Renal pelvis (tissue), 4 donors: Measurements from ENCODE around the gene CSF3. TPM values are rescaled to one million over a fixed set of nuclear protein-coding genes. Genes with fewer than 3 reads are reported as not detected.

Experiments used
- DNase-seq: peaks from one replicate; pipeline ENCODE4 v3.0.0-alpha.2; 2013
- polyA plus RNA-seq, 3 donors: library from polyadenylated mRNA; unstranded; fragments of 120-200 nt; gene quantifications; one replicate each; pipeline ENCODE4 v1.2.1, GENCODE V29; 2013; ENCODE audit not compliant: insufficient read length in 3 of 3

CSF3 gene
- polyA plus RNA-seq, 3 donors = not detected

GRCh38 chr17:40060887-40061608 is 45.8 kb downstream of the CSF3 start:
- DNase-seq = no peak

- no peak for DNase-seq
These were observed 46.4 kb downstream of the CSF3 start for GRCh38 chr17:40061609-40062038.

- peak; percentile 58 for DNase-seq
These were observed 47.3 kb downstream of the CSF3 start, which contains the start of gene THRA for GRCh38 chr17:40062329-40063186. Gene THRA (plus strand): TSS chr17:40062965. CDS start chr17:40074489, 11,524 bp downstream.

GRCh38 chr17:40063187-40063771 is 48.0 kb downstream of the CSF3 start:
- DNase-seq = peak; percentile 37

- no peak for DNase-seq
These were observed 48.8 kb downstream of the CSF3 start for GRCh38 chr17:40063901-40064531.

- DNase-seq = no peak
These were observed 49.9 kb downstream of the CSF3 start for GRCh38 chr17:40064971-40065768.

GRCh38 chr17:40065769-40066510 is 50.7 kb downstream of the CSF3 start:
- no peak for DNase-seq

Other genes starting within 250 kb of the CSF3 start
- under 1 TPM; 0.23 to 0.33 (median 0.30) TPM for gene IKZF3, start 151.1 kb upstream of the CSF3 start, polyA plus RNA-seq
- gene ZPBP2, start 147.2 kb upstream of the CSF3 start, polyA plus RNA-seq = not detected
- gene GSDMB, start 96.8 kb upstream of the CSF3 start, polyA plus RNA-seq = 10 to 100 TPM; 10.7 to 29.9 (median 21.1) TPM
- gene ORMDL3, start 87.8 kb upstream of the CSF3 start, polyA plus RNA-seq = 100 to 1,000 TPM in 1 of 3 donors, 10 to 100 TPM in 2; 94.8 to 106 (median 96.6) TPM
- gene LRRC3C, start 87.7 kb upstream of the CSF3 start, polyA plus RNA-seq = not detected
- 1 to 10 TPM; 2.6 to 3.9 (median 2.7) TPM for gene GSDMA, start 52.4 kb upstream of the CSF3 start, polyA plus RNA-seq
- gene PSMD3, start 34.6 kb upstream of the CSF3 start, polyA plus RNA-seq = 100 to 1,000 TPM; 112 to 125 (median 121) TPM
- gene MED24, start 39.0 kb downstream of the CSF3 start, polyA plus RNA-seq = 100 to 1,000 TPM; 104 to 132 (median 124) TPM
- 10 to 100 TPM; 52.0 to 58.3 (median 55.5) TPM for gene THRA, start 47.5 kb downstream of the CSF3 start, polyA plus RNA-seq
- gene NR1D1, start 85.1 kb downstream of the CSF3 start, polyA plus RNA-seq = 1 to 10 TPM; 4.0 to 4.2 (median 4.1) TPM
- gene MSL1, start 106.5 kb downstream of the CSF3 start, polyA plus RNA-seq = 100 to 1,000 TPM; 136 to 182 (median 159) TPM
- gene CASC3, start 125.1 kb downstream of the CSF3 start, polyA plus RNA-seq = 100 to 1,000 TPM in 2 of 3 donors, 10 to 100 TPM in 1; 87.2 to 115 (median 112) TPM
- 10 to 100 TPM in 2 of 3 donors, 1 to 10 TPM in 1; 8.1 to 16.2 (median 12.8) TPM for gene RAPGEFL1, start 162.0 kb downstream of the CSF3 start, polyA plus RNA-seq
- 10 to 100 TPM; 25.9 to 35.6 (median 34.1) TPM for gene WIPF2, start 203.9 kb downstream of the CSF3 start, polyA plus RNA-seq